Activated B cell treated with CpG ODN at 0.5 μM for 24 hours (primary cell): Measurements from ENCODE around the gene SOBP. TPM values are rescaled to one million over a fixed set of nuclear protein-coding genes. Genes with fewer than 3 reads are reported as not detected.

Source experiments
- ATAC-seq: fragments of 200-7000 bp; cut with Tn5 transposase; one replicate; pipeline ENCODE4 v1.10.0; 2021; ENCODE audit warnings: low read depth, mild to moderate bottlenecking, moderate library complexity
- CTCF ChIA-PET: fragments of 350-600 bp; sonication (Branson Sonifier 250); formaldehyde crosslinking; loops from one replicate; lab custom pipeline; 2021; ENCODE audit warnings: antibody characterized with exemption; lab: Charles Lee
- POLR2A ChIA-PET: fragments of 350-600 bp; sonication (Branson Sonifier 250); formaldehyde crosslinking; loops from one replicate; lab custom pipeline; 2021; ENCODE audit warnings: antibody characterized with exemption; lab: Charles Lee
- DNase-seq: peaks from one replicate; pipeline ENCODE4 v3.0.0; 2022
- H3K27ac Mint-ChIP-seq: one replicate; pipeline ENCODE4 v1.8.0; 2020; ENCODE audit warnings: mixed read lengths
- H3K27me3 Mint-ChIP-seq: one replicate; pipeline ENCODE4 v1.8.0; 2021; ENCODE audit warnings: mixed read lengths
- H3K36me3 Mint-ChIP-seq: one replicate; pipeline ENCODE4 v1.8.0; 2021; ENCODE audit warnings: low read depth, mixed read lengths
- H3K4me1 Mint-ChIP-seq: one replicate; pipeline ENCODE4 v1.8.0; 2021; ENCODE audit warnings: mixed read lengths
- H3K4me3 Mint-ChIP-seq: one replicate; pipeline ENCODE4 v1.8.0; 2020; ENCODE audit warnings: mild to moderate bottlenecking, mixed read lengths
- H3K9me3 Mint-ChIP-seq: one replicate; pipeline ENCODE4 v1.8.0; 2020; ENCODE audit warnings: mixed read lengths
- CTCF ChIP-seq: fragments of 200-600 bp; IDR thresholded peaks from one replicate; pipeline ENCODE4 v1.8.0; 2022; ENCODE audit warnings: antibody characterized with exemption, mild to moderate bottlenecking
- intact Hi-C: fragments of 100-400 bp; cut with micrococcal nuclease; formaldehyde crosslinking; loops from one replicate; pipeline ENCODE4 v1.15.1; 2024
- total RNA-seq: library from RNA; stranded (reverse); gene quantifications from 2 replicates; pipeline ENCODE4 v1.2.3, GENCODE V29; 2022

The SOBP gene
- total RNA-seq, 1 donor from 2014 or later, result 1.1 TPM

- Mint-ChIP-seq H3K9me3 (no peaks in the 10 kb centered on the region), H3K4me3 (no peak overlapping the region), H3K27ac (no peak overlapping the region), H3K36me3 (no peaks in the 10 kb centered on the region), H3K27me3 (peaks cover 5% of the 10 kb centered on the region), H3K4me1 (no peaks in the 10 kb centered on the region)
- intact Hi-C loops, result no loop called here
- ChIA-PET CTCF (no interaction called here), POLR2A (no interaction called here)
- DNase-seq (no peak), ATAC-seq (no peak)
- no peak for TF ChIP-seq CTCF
These were observed 46.5 kb downstream of the SOBP start for GRCh38 chr6:107536180-107536961.

GRCh38 chr6:107537559-107537958, 47.6 kb downstream of the SOBP start:
- ChIA-PET POLR2A (no interaction called here), CTCF (no interaction called here)
- intact Hi-C loops, result no loop called here
- ATAC-seq (no peak), DNase-seq (no peak)
- Mint-ChIP-seq H3K27ac (no peak overlapping the region), H3K4me3 (no peak overlapping the region), H3K4me1 (no peaks in the 10 kb centered on the region), H3K27me3 (peaks cover 8% of the 10 kb centered on the region), H3K36me3 (no peaks in the 10 kb centered on the region), H3K9me3 (no peaks in the 10 kb centered on the region)
- TF ChIP-seq CTCF, result no peak

- CTCF ChIA-PET, result no interaction called here
- Mint-ChIP-seq H3K4me3 (no peak overlapping the region), H3K36me3 (no peaks in the 10 kb centered on the region), H3K27ac (no peak overlapping the region), H3K9me3 (no peaks in the 10 kb centered on the region), H3K4me1 (no peaks in the 10 kb centered on the region), H3K27me3 (peaks cover 8% of the 10 kb centered on the region)
- POLR2A ChIA-PET, result no interaction called here
- DNase-seq (no peak), ATAC-seq (no peak)
- no peak for TF ChIP-seq CTCF
- intact Hi-C loops, result no loop called here
These were observed 49.0 kb downstream of the SOBP start for GRCh38 chr6:107538856-107539387.

- no peak overlapping the region for H3K27ac Mint-ChIP-seq
- TF ChIP-seq CTCF, result no peak
- intact Hi-C loops, result no loop called here
- no peaks in the 10 kb centered on the region for H3K36me3 Mint-ChIP-seq
- ChIA-PET POLR2A (no interaction called here), CTCF (no interaction called here)
- peaks cover 8% of the 10 kb centered on the region for H3K27me3 Mint-ChIP-seq
- H3K4me3 Mint-ChIP-seq, result no peak overlapping the region
- no peak for ATAC-seq
- no peak for DNase-seq
- H3K9me3 Mint-ChIP-seq, result no peaks in the 10 kb centered on the region
- no peaks in the 10 kb centered on the region for H3K4me1 Mint-ChIP-seq
These were observed 49.5 kb downstream of the SOBP start for GRCh38 chr6:107539409-107539808.

GRCh38 chr6:107539849-107540464, 50.0 kb downstream of the SOBP start:
- ChIA-PET CTCF (no interaction called here), POLR2A (no interaction called here)
- H3K36me3 Mint-ChIP-seq, result no peaks in the 10 kb centered on the region
- intact Hi-C loops, result no loop called here
- ATAC-seq, result no peak
- no peak for DNase-seq
- H3K4me3 Mint-ChIP-seq, result no peak overlapping the region
- peaks cover 8% of the 10 kb centered on the region for H3K27me3 Mint-ChIP-seq
- TF ChIP-seq CTCF, result no peak
- no peak overlapping the region for H3K27ac Mint-ChIP-seq
- no peaks in the 10 kb centered on the region for H3K9me3 Mint-ChIP-seq
- H3K4me1 Mint-ChIP-seq, result no peaks in the 10 kb centered on the region
